H1 (cell line): Measurements from ENCODE around the gene ABHD8. TPM values are rescaled to one million over a fixed set of nuclear protein-coding genes. Genes with fewer than 3 reads are reported as not detected.

ENCODE experiments used
- ATF2 ChIP-seq: IDR thresholded peaks from 2 replicates; pipeline ENCODE4 v1.6.1; 2012; ENCODE audit warnings: low read length, inconsistent platforms
- CBX5 ChIP-seq: fragments of 300-800, 300-1000 bp; sonication (generic); IDR thresholded peaks from 2 replicates; pipeline ENCODE4 v1.7.1; 2016; ENCODE audit warnings: antibody characterized with exemption, low read length, low read depth
- SUZ12 ChIP-seq: fragments of 200-600 bp; sonication (generic); IDR thresholded peaks from 2 replicates; pipeline ENCODE4 v1.6.1; 2012; ENCODE audit warnings: mild to moderate bottlenecking, inconsistent platforms, low read length, moderate library complexity, mixed read lengths
- polyA plus RNA-seq, 7 experiments: library from polyadenylated mRNA; depleted of rRNA in 3 of 7; stranded (reverse) in 5 of 7; unstranded in 2 of 7; fragments of >200 nt in 5 of 7; fragments of 200-250 nt in 2 of 7; gene quantifications; 1 replicate in 5 of 7; 2 replicates in 1 of 7; 4 replicates in 1 of 7; pipeline versions ENCODE4 v1.2.1 to v1.2.3, GENCODE V29; 2011 to 2013; ENCODE audit warnings: missing spikeins in 2 of 7, mixed read lengths in 2 of 7
- total RNA-seq: library from RNA; stranded (reverse); fragmentation: NEBNext Ultra II Directional; extraction: Animal tissue kit (Norgen Biotek cat#: 25700); gene quantifications from 2 replicates; pipeline ENCODE4 v1.2.1, GENCODE V29; 2021
- TF ChIP-seq, protein P1 (sequence below), 3 experiments: IDR thresholded peaks; 1 replicate in 2 of 3; 2 replicates in 1 of 3; pipeline versions ENCODE4 v1.5.1 to v1.6.1; 2011; ENCODE audit warnings: low read length in 3 of 3, mild to moderate bottlenecking in 3 of 3, inconsistent platforms in 2 of 3, low read depth in 1 of 3, moderate library complexity in 1 of 3; ENCODE audit not compliant: insufficient read depth in 1 of 3; ENCODE audit errors: control extremely low read depth in 1 of 3

ABHD8 gene
- total and polyA plus RNA-seq, 2 of the 8 experiments (the other 6 are each of a cell fraction or from before 2014, with no cell fraction given) = 11.3 to 18.7 TPM

DNA sequence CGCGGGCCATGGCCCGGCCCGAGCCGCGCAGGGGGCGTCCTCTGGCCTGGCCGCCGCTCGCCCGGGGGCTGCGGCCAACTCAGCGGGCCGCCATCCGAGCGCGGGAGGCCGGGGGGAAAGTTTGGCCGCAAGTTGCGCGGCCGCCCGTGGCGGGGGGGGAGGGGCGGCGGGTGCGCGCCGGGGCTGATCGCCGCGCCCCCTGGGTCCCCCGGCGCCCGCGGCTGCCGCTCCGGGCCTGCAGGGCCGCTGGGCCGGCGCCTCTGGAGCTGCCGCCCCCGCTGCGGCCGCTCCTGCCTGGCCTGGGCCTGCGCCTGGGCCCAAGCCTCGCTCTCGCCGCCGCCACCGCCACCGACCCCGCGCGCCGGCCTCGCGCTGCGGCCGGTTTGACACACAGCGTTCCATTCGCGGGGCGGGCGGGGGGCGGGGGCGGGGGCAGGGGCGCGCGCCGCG, 57.7 kb downstream of the ABHD8 start, which contains the start of gene NR2F6 (continued):
- no peak for TF ChIP-seq ATF2
- TF ChIP-seq SUZ12 = no peak
- TF ChIP-seq, protein P1, sequence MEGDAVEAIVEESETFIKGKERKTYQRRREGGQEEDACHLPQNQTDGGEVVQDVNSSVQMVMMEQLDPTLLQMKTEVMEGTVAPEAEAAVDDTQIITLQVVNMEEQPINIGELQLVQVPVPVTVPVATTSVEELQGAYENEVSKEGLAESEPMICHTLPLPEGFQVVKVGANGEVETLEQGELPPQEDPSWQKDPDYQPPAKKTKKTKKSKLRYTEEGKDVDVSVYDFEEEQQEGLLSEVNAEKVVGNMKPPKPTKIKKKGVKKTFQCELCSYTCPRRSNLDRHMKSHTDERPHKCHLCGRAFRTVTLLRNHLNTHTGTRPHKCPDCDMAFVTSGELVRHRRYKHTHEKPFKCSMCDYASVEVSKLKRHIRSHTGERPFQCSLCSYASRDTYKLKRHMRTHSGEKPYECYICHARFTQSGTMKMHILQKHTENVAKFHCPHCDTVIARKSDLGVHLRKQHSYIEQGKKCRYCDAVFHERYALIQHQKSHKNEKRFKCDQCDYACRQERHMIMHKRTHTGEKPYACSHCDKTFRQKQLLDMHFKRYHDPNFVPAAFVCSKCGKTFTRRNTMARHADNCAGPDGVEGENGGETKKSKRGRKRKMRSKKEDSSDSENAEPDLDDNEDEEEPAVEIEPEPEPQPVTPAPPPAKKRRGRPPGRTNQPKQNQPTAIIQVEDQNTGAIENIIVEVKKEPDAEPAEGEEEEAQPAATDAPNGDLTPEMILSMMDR (IDR thresholded peaks at IDR 0.05; ENCODE audit: control extremely low read depth in 1 of 3, insufficient read depth in 1 of 3, low read depth in 1 of 3, low read length in 3 of 3) = no peak
- no peak for TF ChIP-seq CBX5
- TF ChIP-seq, all 59 proteins: peak for 3
